Measurements from ENCODE around the gene KIF3A. TPM values are rescaled to one million over a fixed set of nuclear protein-coding genes. Genes with fewer than 3 reads are reported as not detected.

KIF3A gene
- total RNA-seq, 4 donors from 2014 or later: 2.2 to 7.6 (median 4.6) TPM

GRCh38 chr5:132687995-132688394 is 49.4 kb downstream of the KIF3A start:
- no peaks in the 10 kb centered on the region for H3K27me3 ChIP-seq
- no peak for TF ChIP-seq POLR2A (IDR thresholded peaks at IDR 0.05)
- no peak for TF ChIP-seq CTCF (IDR thresholded peaks at IDR 0.05)
- WGBS, 2 donors: 80 to 82% methylated on average over 5 of the region's 5 CpGs
- H3K4me3 ChIP-seq: no peak overlapping the region
- DNase-seq: no peak
- H3K36me3 ChIP-seq: no peaks in the 10 kb centered on the region
- H3K9me3 ChIP-seq: no peaks in the 10 kb centered on the region
- no peaks in the 10 kb centered on the region for H3K4me1 ChIP-seq
- H3K27ac ChIP-seq: no peak overlapping the region
- intact Hi-C loops (cut with DNase I): no loop called here

- intact Hi-C loops (cut with DNase I): no loop called here
- Histone ChIP-seq H3K27ac (no peak overlapping the region), H3K4me1 (no peaks in the 10 kb centered on the region), H3K9me3 (no peaks in the 10 kb centered on the region), H3K36me3 (no peaks in the 10 kb centered on the region), H3K4me3 (no peak overlapping the region), H3K27me3 (no peaks in the 10 kb centered on the region)
- TF ChIP-seq POLR2A (IDR thresholded peaks at IDR 0.05) (no peak), CTCF (IDR thresholded peaks at IDR 0.05) (no peak)
- WGBS, 2 donors: 93 to 97% methylated on average over 3 of the region's 3 CpGs
- no peak for DNase-seq
Observed at GRCh38 chr5:132686193-132686592, 51.2 kb downstream of the KIF3A start.

GRCh38 chr5:132684922-132685720 is 52.2 kb downstream of the KIF3A start:
- TF ChIP-seq POLR2A (IDR thresholded peaks at IDR 0.05): no peak
- TF ChIP-seq CTCF (IDR thresholded peaks at IDR 0.05): no peak
- intact Hi-C loops (cut with DNase I): no loop called here
- H3K36me3 ChIP-seq: no peaks in the 10 kb centered on the region
- H3K4me1 ChIP-seq: no peaks in the 10 kb centered on the region
- H3K27ac ChIP-seq: no peak overlapping the region
- no peak for DNase-seq
- no peaks in the 10 kb centered on the region for H3K27me3 ChIP-seq
- no peak overlapping the region for H3K4me3 ChIP-seq
- 88 to 92% methylated on average over 12 of the region's 12 CpGs for WGBS, 2 donors
- H3K9me3 ChIP-seq: no peaks in the 10 kb centered on the region

GRCh38 chr5:132684491-132684890 is 52.9 kb downstream of the KIF3A start:
- intact Hi-C loops (cut with DNase I): no loop called here
- no peak for DNase-seq
- WGBS, 2 donors: 80 to 83% methylated on average over 6 of the region's 6 CpGs
- Histone ChIP-seq H3K27me3 (no peaks in the 10 kb centered on the region), H3K4me1 (no peaks in the 10 kb centered on the region), H3K27ac (no peak overlapping the region), H3K36me3 (no peaks in the 10 kb centered on the region), H3K9me3 (no peaks in the 10 kb centered on the region), H3K4me3 (no peak overlapping the region)
- TF ChIP-seq POLR2A (IDR thresholded peaks at IDR 0.05) (no peak), CTCF (IDR thresholded peaks at IDR 0.05) (no peak)

- Histone ChIP-seq H3K4me3 (no peak overlapping the region), H3K27ac (no peak overlapping the region), H3K9me3 (no peaks in the 10 kb centered on the region), H3K4me1 (peaks cover 0 to 6% (median under 1%) of the 10 kb centered on the region in 3 donors), H3K36me3 (no peaks in the 10 kb centered on the region), H3K27me3 (no peaks in the 10 kb centered on the region)
- DNase-seq: no peak
- no peak for TF ChIP-seq POLR2A (IDR thresholded peaks at IDR 0.05)
- no peak for TF ChIP-seq CTCF (IDR thresholded peaks at IDR 0.05)
- WGBS, 2 donors: 86% methylated on average over 2 of the region's 4 CpGs; no CpG with 5 or more reads in 1 of the 2 donors
- intact Hi-C loops (cut with DNase I): no loop called here
Observed at GRCh38 chr5:132681983-132682382, 55.4 kb downstream of the KIF3A start.

All from esophagus squamous epithelium (tissue), 5 donors.